Cardiac muscle cell (in vitro differentiated cells and primary cell): ENCODE measurements around the gene KIF25. TPM values are rescaled to one million over a fixed set of nuclear protein-coding genes. Genes with fewer than 3 reads are reported as not detected.

Source experiments
- DNase-seq, 2 donors: peaks; one replicate each; pipeline versions ENCODE4 v3.0.0 to v3.0.0-alpha.2; 2010 to 2017; ENCODE audit warnings: low read depth in 1 of 2, low spot score in 1 of 2
- H3K27ac ChIP-seq: fragments of 200-600 bp; sonication (generic); 2 replicates; pipeline ENCODE4 v1.5.1; 2016
- H3K27me3 ChIP-seq: fragments of 200-600 bp; sonication (generic); 2 replicates; pipeline ENCODE4 v1.6.0; 2016; ENCODE audit warnings: control low read depth
- H3K36me3 ChIP-seq: fragments of 200-600 bp; sonication (generic); 2 replicates; pipeline ENCODE4 v1.5.1; 2016; ENCODE audit warnings: control low read depth
- H3K4me1 ChIP-seq: fragments of 200-600 bp; sonication (generic); 2 replicates; pipeline ENCODE4 v1.8.1; 2017; ENCODE audit warnings: low read depth, mild to moderate bottlenecking, mixed run types
- H3K4me3 ChIP-seq: fragments of 200-600 bp; sonication (generic); 2 replicates; pipeline ENCODE4 v1.5.1; 2016; ENCODE audit warnings: mild to moderate bottlenecking
- H3K9me3 ChIP-seq: fragments of 200-600 bp; sonication (generic); 2 replicates; pipeline ENCODE4 v1.5.1; 2017; ENCODE audit warnings: low read depth, mild to moderate bottlenecking, control low read depth
- polyA plus RNA-seq: library from polyadenylated mRNA; unstranded; fragments of >200 nt; fragmentation: Nextera tagmentation; extraction: Ambion mirVana; gene quantifications from 2 replicates; pipeline ENCODE4 v1.2.1, GENCODE V29; 2016
- total RNA-seq: library from RNA; depleted of rRNA; stranded (reverse); fragments of >200 nt; gene quantifications from 2 replicates; pipeline ENCODE4 v1.2.3, GENCODE V29; 2016
- TF ChIP-seq, protein P1 (sequence below): IDR thresholded peaks from 2 replicates; pipeline ENCODE4 v1.5.1; 2012; ENCODE audit warnings: low read depth, mild to moderate bottlenecking, low read length

KIF25 gene
- total and polyA plus RNA-seq, 2 experiments from 2014 or later = 0.40 to 1.6 TPM

- H3K36me3 ChIP-seq = peaks cover 57% of the 10 kb centered on the region
- H3K27ac ChIP-seq = no peak overlapping the region
- no peak overlapping the region for H3K4me3 ChIP-seq
- H3K4me1 ChIP-seq = no peaks in the 10 kb centered on the region
- DNase-seq = no peak
- TF ChIP-seq, protein P1, sequence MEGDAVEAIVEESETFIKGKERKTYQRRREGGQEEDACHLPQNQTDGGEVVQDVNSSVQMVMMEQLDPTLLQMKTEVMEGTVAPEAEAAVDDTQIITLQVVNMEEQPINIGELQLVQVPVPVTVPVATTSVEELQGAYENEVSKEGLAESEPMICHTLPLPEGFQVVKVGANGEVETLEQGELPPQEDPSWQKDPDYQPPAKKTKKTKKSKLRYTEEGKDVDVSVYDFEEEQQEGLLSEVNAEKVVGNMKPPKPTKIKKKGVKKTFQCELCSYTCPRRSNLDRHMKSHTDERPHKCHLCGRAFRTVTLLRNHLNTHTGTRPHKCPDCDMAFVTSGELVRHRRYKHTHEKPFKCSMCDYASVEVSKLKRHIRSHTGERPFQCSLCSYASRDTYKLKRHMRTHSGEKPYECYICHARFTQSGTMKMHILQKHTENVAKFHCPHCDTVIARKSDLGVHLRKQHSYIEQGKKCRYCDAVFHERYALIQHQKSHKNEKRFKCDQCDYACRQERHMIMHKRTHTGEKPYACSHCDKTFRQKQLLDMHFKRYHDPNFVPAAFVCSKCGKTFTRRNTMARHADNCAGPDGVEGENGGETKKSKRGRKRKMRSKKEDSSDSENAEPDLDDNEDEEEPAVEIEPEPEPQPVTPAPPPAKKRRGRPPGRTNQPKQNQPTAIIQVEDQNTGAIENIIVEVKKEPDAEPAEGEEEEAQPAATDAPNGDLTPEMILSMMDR = no peak
- no peaks in the 10 kb centered on the region for H3K27me3 ChIP-seq
- H3K9me3 ChIP-seq = no peaks in the 10 kb centered on the region
Observed at GRCh38 chr6:167952512-167952859, 45.0 kb upstream of the KIF25 start.

DNA sequence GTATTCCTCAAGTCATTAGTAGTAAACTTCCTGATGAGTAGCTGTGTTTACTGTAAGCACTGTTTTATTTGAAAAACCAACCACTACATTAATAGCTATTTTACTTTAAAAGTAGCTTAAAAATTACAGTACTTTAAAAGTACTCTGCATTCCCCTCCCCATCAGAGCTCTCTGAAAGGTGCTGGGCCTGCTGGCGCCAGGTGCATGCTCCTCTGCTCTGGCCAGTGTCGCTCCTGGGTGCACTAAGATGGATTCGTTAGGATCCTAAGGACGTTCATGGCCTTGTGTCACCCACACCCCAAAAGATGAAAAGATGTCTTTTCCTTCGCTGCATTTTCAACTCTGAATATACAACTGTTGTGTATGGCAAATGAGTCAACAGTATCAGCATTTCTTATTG lies 43.9 kb upstream of the KIF25 start:
- TF ChIP-seq, protein P1 = no peak
- H3K36me3 ChIP-seq = peaks cover 47% of the 10 kb centered on the region
- no peaks in the 10 kb centered on the region for H3K27me3 ChIP-seq
- no peaks in the 10 kb centered on the region for H3K4me1 ChIP-seq
- DNase-seq = no peak
- no peak overlapping the region for H3K4me3 ChIP-seq
- no peaks in the 10 kb centered on the region for H3K9me3 ChIP-seq
- H3K27ac ChIP-seq = no peak overlapping the region

DNA sequence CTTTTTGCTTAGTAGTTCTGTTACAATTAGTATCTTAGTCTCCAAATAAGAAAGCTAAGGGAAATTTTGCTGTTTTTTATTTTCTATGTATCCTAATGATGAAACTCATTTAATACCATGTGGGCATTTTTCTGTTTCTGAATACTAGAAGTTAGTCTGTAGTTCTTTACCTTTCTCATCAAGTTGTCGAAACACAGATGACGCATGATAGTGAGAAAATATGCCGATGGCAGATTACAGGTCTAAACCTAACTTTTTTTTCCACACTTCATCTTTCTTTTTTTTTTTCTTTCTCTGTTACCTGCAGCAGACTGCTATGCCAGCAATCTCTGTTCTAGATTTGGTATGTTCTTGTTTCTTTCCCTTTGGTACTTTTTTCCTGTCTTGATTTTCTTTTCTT lies 43.3 kb upstream of the KIF25 start:
- Histone ChIP-seq H3K4me1 (no peaks in the 10 kb centered on the region), H3K4me3 (no peak overlapping the region), H3K27ac (no peak overlapping the region), H3K36me3 (peaks cover 41% of the 10 kb centered on the region), H3K27me3 (no peaks in the 10 kb centered on the region), H3K9me3 (no peaks in the 10 kb centered on the region)
- TF ChIP-seq, protein P1 = no peak
- no peak for DNase-seq

DNA sequence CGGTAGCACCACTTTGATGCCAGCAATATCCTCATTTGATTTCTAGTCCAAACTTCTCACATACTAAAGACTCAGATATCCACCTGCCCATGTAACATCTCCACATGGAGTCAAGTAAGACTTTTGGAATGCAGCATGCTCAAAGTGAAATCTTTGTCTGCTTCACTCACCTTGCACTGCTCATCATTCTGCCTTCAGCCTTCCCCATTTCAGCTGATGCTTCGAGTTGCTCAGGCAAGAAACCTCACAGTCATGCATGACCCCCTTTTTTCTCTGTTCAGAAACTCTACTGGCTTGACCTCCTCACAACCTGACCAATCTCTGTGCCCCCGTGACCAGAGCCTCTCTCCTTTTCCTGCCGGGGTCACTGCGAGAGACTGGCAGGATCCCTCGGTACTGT lies 41.0 kb upstream of the KIF25 start:
- Histone ChIP-seq H3K9me3 (no peaks in the 10 kb centered on the region), H3K27me3 (no peaks in the 10 kb centered on the region), H3K4me3 (no peak overlapping the region), H3K36me3 (peaks cover 21% of the 10 kb centered on the region), H3K4me1 (peaks cover 3% of the 10 kb centered on the region), H3K27ac (no peak overlapping the region)
- TF ChIP-seq, protein P1 = no peak
- no peak for DNase-seq

DNA sequence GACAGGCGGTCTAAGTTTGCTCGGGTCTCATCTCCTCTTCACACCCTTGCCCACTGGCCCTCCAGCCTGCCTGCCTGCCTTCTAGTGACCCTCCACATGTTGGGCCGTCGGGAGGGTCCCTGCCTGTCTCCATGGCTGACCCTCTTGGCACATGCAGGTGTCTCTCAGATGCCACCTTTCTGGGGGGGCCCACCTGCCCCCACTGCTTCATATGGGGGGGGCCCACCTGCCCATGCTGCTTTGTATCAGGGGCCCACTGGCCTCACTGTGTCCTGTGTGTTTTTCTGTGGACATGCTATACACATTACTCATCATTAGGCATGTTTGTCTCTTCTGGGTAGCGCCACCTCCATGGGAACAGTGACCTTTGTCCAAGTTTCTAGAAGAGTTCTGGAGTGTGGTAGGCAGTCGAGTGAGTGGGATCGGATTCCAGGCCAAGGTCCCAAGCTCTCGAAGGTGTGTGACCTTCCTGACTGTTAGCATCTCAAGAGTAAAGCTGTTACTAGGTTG lies 40.4 kb upstream of the KIF25 start:
- H3K4me3 ChIP-seq = no peak overlapping the region
- no peaks in the 10 kb centered on the region for H3K9me3 ChIP-seq
- H3K4me1 ChIP-seq = peaks cover 3% of the 10 kb centered on the region
- TF ChIP-seq, protein P1 = no peak
- no peaks in the 10 kb centered on the region for H3K27me3 ChIP-seq
- H3K27ac ChIP-seq = no peak overlapping the region
- no peak for DNase-seq
- peaks cover 16% of the 10 kb centered on the region for H3K36me3 ChIP-seq

- peaks cover 3% of the 10 kb centered on the region for H3K4me1 ChIP-seq
- no peaks in the 10 kb centered on the region for H3K9me3 ChIP-seq
- TF ChIP-seq, protein P1 = no peak
- no peak overlapping the region for H3K27ac ChIP-seq
- no peak overlapping the region for H3K4me3 ChIP-seq
- peaks cover 10% of the 10 kb centered on the region for H3K36me3 ChIP-seq
- no peaks in the 10 kb centered on the region for H3K27me3 ChIP-seq
- DNase-seq = no peak
Observed at GRCh38 chr6:167957626-167958025, 39.8 kb upstream of the KIF25 start.
